ENCODE measurements around the gene CRADD.

DNA sequence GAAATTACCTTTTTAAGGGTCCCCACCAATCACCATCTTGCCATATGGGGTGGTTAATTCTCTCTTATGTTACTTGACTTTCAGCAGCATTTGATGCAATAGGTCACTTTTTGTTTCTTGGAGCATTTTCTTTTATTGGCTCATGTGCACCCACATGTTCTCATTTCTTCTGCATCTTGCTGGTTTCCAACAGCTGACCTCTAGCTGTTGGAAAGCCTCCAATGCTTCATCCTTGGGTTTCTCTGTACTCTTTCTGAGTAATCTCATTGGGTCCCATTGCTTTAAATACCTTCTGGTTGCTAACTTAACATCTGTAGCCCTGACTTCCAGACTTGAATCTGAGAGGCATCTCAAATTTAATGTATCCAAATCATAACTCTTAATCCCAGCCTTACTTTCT, 116.8 kb downstream of the CRADD start:
- TF ChIP-seq CBX3 (IDR thresholded peaks at IDR 0.05; ENCODE audit: borderline replicate concordance, low read depth) (no peak), BHLHE40 (IDR thresholded peaks at IDR 0.05; ENCODE audit: borderline replicate concordance in 1 of 2, low read depth in 2 of 2, low read length in 1 of 2) (no peak), POLR2AphosphoS5 (IDR thresholded peaks at IDR 0.05; ENCODE audit: low read length) (no peak), CTCF (IDR thresholded peaks at IDR 0.05 in 2 of 3, conservative IDR thresholded peaks at IDR 0.05 in 1 of 3; ENCODE audit: control insufficient read depth in 2 of 3, extremely low read depth in 1 of 3, insufficient read depth in 1 of 3, low read depth in 3 of 3, low read length in 3 of 3) (no peak), POLR2A (IDR thresholded peaks at IDR 0.05; ENCODE audit: low read depth, low read length) (no peak), POLR2AphosphoS2 (IDR thresholded peaks at IDR 0.05; ENCODE audit: low read depth, low read length) (no peak), GABPA (IDR thresholded peaks at IDR 0.05; ENCODE audit: low read depth) (no peak), TAF1 (IDR thresholded peaks at IDR 0.05; ENCODE audit: borderline replicate concordance, low read depth, low read length) (no peak), SPI1 (IDR thresholded peaks at IDR 0.05; ENCODE audit: borderline replicate concordance, insufficient read depth, low read depth, low read length) (no peak), CHD2 (IDR thresholded peaks at IDR 0.05; ENCODE audit: borderline replicate concordance, low read depth, low read length) (no peak), SP1 (IDR thresholded peaks at IDR 0.05; ENCODE audit: low read depth, low read length) (no peak)
- TF ChIP-seq, protein P1, sequence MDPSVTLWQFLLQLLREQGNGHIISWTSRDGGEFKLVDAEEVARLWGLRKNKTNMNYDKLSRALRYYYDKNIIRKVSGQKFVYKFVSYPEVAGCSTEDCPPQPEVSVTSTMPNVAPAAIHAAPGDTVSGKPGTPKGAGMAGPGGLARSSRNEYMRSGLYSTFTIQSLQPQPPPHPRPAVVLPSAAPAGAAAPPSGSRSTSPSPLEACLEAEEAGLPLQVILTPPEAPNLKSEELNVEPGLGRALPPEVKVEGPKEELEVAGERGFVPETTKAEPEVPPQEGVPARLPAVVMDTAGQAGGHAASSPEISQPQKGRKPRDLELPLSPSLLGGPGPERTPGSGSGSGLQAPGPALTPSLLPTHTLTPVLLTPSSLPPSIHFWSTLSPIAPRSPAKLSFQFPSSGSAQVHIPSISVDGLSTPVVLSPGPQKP (IDR thresholded peaks at IDR 0.05; ENCODE audit: low read depth, low read length): no peak

Data from GM12878 (cell line).